ENCODE measurements around the gene AUP1. TPM values are rescaled to one million over a fixed set of nuclear protein-coding genes. Genes with fewer than 3 reads are reported as not detected.

Gene AUP1
- total and polyA plus RNA-seq, 2 of the 8 experiments (the other 6 are each of a cell fraction or from before 2014, with no cell fraction given): 83.4 to 121 TPM

DNA sequence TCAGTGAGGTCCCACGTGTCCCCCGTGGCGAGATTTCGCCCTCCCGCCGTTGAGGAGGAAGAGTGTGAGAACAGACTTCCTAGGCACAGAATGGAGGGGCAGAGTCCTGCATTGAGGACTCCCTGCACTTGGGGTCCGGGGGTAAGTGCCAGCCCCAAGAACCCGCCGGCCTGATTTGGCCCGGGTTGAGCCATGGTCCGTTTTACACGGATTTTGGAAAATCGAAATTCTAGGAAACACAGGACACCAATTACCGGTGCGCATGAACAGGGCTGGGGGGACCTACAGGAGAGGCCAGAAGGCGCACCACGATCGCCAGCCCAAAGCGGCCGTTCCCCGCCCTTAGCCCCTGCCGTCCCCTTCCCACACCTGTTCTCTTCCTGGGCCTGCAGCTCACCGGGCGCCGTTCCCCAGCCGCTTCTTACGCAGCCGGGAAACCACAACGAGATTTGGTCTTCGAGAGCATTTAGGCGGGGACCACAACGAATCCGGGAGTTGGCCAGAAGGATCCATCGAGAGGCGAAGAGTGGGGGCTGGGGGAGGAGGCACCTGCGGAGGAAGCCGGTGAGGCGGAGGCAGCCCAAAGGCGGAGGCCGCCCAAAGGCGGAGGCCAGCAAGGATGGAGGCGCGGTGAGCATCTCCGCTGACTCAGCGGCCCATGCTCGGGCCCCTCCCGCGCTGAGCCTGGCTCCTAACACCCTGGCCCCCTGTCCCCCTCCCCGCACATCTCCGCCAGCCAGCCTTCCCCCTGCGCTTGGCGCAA is 15.7 kb downstream of the AUP1 start (continued):
- no peak for TF ChIP-seq FOSL1 (IDR thresholded peaks at IDR 0.05; ENCODE audit: insufficient read depth, low read depth, low read length)
- no peak for TF ChIP-seq TEAD4 (IDR thresholded peaks at IDR 0.05; ENCODE audit: low read depth, low read length)
- TF ChIP-seq, protein P1, sequence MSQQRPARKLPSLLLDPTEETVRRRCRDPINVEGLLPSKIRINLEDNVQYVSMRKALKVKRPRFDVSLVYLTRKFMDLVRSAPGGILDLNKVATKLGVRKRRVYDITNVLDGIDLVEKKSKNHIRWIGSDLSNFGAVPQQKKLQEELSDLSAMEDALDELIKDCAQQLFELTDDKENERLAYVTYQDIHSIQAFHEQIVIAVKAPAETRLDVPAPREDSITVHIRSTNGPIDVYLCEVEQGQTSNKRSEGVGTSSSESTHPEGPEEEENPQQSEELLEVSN (IDR thresholded peaks at IDR 0.05): peak; percentile 24; the same call in 1 of the 2 replicates
- peak; percentile 91 for TF ChIP-seq SUZ12 (IDR thresholded peaks at IDR 0.05; ENCODE audit: low read length)
- peak; percentile 29 for TF ChIP-seq CTBP2 (IDR thresholded peaks at IDR 0.05; ENCODE audit: borderline replicate concordance, insufficient read depth, insufficient read length, low read length)
- TF ChIP-seq, protein P2, sequence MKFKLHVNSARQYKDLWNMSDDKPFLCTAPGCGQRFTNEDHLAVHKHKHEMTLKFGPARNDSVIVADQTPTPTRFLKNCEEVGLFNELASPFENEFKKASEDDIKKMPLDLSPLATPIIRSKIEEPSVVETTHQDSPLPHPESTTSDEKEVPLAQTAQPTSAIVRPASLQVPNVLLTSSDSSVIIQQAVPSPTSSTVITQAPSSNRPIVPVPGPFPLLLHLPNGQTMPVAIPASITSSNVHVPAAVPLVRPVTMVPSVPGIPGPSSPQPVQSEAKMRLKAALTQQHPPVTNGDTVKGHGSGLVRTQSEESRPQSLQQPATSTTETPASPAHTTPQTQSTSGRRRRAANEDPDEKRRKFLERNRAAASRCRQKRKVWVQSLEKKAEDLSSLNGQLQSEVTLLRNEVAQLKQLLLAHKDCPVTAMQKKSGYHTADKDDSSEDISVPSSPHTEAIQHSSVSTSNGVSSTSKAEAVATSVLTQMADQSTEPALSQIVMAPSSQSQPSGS (IDR thresholded peaks at IDR 0.05; ENCODE audit: low read length): no peak
- TF ChIP-seq KDM4A (IDR thresholded peaks at IDR 0.05; ENCODE audit: low read depth, low read length, severe bottlenecking): peak; percentile 44
- peak; percentile 90 for TF ChIP-seq EZH2 (IDR thresholded peaks at IDR 0.05; ENCODE audit: low read depth, low read length, severe bottlenecking)
- no peak for TF ChIP-seq PHF8 (conservative IDR thresholded peaks at IDR 0.05; ENCODE audit: low read depth, low read length)
- no peak for TF ChIP-seq HDAC6 (IDR thresholded peaks at IDR 0.05; ENCODE audit: low read depth, low read length)
